Kidney tubule cell (primary cell): ENCODE results near the gene BMP6.

Source experiments
- DNase-seq: peaks from one replicate; pipeline ENCODE4 v3.0.0-alpha.2; 2018; ENCODE audit warnings: low spot score

BMP6 gene

DNA sequence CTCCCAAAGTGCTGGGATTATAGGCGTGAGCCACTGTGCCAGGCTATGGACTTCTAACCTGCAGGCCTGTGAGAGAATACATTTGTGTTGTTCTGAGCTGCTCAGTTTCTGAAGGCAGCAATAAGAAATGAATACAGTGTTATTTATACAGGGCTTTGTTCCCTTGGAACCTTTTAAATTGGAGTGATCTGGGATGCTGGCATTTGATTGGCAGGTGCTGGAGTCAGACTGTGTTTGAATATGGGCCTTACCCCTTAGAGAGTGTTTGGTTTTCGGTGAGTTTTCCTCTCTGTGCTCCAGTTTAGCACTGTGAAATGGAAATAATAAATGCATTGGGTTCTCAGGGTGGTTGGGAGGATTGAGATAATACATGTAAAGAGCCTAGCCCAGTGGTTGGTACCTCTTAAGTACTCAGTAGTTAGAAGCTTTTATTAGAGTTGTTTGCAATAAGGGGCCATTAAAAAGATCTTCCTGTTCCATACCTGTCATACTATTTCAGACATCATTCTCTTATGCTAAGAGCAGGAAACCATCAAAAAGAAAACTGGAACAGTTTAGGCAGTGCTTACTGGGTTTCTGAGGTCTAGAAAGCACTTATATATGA is 22.1 kb downstream of the BMP6 start:
- no peak for DNase-seq

DNA sequence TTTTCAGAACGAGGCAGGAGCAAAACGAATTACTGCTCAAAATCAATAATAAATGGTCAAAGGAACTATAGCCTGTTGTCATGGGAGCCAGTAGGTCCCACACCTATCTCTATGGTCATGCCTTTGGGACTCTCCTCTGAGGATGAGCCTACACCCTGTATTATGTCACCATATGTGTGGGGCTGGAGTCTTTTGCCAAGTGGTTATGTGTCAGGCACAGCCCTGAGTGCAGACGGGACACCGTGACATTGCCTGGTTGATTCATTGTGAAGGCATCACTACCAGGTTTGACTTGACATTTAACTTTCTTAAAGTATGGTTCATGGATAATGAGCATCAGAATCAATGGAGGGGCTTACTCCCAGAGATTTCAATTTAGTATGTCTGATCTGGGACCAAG is 23.6 kb downstream of the BMP6 start:
- DNase-seq, result no peak

DNA sequence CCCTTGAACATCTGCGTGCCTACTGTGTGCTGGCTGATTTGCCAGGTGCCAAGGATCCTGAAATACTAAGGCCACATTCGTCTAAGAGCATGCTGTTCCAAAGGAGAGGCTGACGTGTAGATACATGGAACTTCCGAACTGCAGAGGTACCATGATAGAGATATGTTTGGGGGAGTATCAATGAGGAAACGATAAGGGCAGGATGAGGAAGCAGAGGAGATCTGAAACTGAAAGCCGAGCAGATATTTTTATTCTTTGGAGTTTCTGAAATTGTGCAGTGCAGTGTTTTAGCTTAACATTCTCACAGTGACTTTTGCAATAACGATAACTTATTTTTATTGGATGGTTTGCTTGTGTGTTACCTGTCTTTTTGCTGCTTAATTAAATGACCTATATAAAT is 24.3 kb downstream of the BMP6 start:
- no peak for DNase-seq

GRCh38 chr6:7758456-7758855 is 32.6 kb downstream of the BMP6 start:
- DNase-seq, result peak; percentile 91

- DNase-seq, result no peak
These were observed 33.4 kb downstream of the BMP6 start for GRCh38 chr6:7759320-7759719.

DNA sequence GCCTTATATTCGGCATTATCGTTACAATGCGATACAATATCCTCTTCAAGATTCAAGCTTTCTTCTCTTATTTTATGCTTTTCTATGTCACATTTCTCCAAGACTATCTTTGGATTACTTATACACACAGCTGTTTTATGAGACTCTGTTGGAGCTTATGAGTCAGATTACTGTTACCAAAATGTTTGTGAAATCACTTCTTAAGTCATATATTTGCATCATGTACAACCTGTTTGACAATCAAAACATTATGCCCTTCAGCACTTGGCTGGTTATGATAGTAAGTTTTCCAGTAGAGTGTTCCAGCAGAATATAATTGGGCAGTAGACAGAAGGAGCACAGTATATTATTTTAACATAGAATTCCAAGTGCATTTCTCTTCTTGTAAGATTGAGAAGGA is 35.2 kb downstream of the BMP6 start:
- DNase-seq, result no peak

- no peak for DNase-seq
These were observed 36.9 kb downstream of the BMP6 start for GRCh38 chr6:7762760-7763159.

GRCh38 chr6:7763881-7764280 is 38.0 kb downstream of the BMP6 start:
- no peak for DNase-seq

GRCh38 chr6:7765575-7766325 is 39.9 kb downstream of the BMP6 start:
- no peak for DNase-seq

DNA sequence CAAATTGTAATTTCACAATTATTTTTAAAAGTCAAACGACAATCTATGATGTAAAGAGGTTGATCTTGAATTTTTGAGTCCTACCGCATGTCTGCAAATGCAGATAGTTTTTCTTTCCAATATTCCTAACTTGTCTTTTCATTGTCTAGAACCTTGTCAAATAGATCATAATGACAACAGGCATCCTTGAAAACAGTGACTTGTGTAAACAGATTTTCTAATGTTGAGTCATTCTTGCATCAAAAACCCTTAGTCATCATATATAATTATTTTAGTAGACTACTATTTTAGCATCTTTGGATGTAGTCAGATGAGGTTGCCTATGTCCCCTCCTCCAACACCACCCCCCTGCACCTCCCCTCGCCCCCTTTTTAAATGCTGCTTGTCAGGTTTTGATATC is 43.8 kb downstream of the BMP6 start:
- peak; percentile 10 for DNase-seq

DNA sequence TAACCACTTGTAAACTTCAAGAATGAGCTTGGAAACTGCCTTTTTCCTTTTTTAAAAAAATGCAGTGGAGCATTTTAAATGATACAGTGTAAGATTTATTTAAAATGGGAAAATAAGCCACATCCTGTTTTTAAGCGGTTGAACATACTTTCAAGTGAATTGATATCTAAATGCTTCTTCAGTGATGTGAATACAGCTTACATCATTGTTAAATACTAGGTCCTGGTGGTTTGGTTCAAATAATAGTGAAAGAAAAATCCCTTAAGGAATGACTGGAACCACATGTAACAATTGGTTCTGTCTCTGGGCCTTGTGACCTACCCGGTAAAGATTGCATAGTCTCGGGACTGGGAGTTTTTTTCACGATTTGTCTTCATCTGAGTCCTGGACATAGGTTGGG is 44.2 kb downstream of the BMP6 start:
- DNase-seq, result no peak

DNA sequence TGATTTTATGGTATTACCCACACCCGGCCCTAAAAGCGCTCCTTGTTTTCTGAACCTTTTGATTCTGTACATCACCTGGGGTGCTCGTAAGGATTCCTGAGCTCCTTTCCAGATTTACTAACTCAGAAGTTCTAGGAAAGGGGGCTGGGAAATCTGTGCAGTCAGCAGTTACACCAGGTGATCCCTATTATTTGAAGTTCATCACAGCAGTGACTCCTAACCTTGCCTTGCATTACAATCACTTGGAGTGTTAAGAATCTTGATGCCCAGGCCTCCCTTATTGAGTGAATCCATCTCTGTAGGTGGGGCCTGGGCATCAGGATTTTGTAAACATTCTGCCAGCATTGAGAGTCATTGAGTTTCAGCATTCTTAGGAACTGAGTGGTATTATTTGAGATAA is 44.7 kb downstream of the BMP6 start:
- no peak for DNase-seq

- no peak for DNase-seq
These were observed 47.4 kb downstream of the BMP6 start for GRCh38 chr6:7773322-7773721.

DNA sequence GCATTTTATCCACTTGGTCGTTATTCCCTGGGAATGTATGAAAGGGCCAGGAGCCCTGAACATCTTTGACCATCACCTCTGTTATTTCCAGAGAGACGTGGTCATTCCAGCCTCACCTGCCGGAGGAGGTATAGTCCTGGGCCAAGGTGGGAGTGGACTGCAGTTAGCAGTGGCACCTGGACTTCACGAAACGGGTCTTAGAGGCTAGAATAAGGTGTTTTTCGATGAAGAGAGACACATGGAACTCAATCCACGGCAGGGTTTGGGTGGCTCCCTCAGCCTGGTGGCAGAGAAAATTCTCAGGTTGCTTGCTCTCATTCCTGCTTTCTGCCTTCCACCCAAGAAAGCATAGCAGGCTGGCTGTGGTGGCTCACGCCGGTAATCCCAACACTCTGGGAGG is 48.0 kb downstream of the BMP6 start:
- DNase-seq, result no peak

DNA sequence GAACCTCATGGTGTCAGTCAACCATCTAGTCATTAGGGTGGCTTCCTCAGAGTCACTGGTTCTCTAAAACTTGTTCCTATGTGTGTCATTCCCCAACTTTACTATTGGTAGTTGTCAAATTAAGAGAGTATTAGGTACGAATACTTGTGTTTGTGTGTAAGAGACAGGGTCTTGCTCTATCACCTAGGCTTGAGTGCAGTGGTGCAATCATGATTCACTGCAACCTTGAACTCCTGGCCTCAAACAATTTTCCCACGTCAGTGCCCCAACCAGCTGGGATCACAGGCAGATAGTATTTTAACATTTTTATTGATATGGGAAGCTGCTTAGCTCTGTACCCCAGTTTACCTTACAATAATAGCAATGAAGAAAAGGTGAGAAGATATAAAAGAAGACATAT is 50.6 kb downstream of the BMP6 start:
- DNase-seq, result no peak

GRCh38 chr6:7777074-7777473 is 51.2 kb downstream of the BMP6 start:
- no peak for DNase-seq

DNA sequence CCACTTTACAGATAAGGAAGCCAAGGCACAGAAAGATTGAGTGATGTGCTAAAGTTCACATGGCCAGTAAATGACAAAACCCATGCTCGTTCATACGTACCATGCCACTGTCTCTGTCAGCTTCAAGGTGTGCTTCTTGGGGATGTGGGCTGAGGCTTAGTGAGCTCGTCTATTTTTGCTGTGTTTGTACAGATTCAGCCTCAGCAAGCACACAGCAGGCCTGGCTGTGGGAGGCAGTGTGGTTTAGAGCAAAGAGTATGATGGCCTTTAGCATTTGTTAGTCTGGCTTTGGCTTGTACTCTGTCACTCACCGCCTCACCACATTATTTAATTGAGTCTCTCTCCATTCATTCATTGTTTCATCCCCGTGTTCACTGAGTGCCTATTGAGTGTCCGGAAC is 55.3 kb downstream of the BMP6 start:
- DNase-seq, result no peak

DNA sequence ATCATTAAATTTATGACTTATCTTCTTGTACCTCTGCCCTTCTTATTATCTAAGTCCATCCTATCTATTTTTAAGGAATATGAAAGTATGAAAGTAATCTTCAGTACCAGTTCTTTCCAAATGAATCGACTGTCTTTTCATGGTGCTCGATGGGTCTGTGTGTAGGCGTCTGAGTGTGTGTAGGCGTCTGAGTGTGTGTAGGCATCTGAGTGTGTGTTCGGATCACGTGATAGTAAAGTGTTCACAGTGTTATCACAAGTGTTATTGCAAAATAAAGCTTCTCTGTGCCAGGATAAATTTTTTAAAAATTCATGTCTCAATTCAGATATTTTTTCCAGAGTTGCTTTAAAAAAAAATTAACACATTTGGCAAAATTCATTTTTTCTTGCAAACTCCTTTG is 58.3 kb downstream of the BMP6 start:
- no peak for DNase-seq

DNA sequence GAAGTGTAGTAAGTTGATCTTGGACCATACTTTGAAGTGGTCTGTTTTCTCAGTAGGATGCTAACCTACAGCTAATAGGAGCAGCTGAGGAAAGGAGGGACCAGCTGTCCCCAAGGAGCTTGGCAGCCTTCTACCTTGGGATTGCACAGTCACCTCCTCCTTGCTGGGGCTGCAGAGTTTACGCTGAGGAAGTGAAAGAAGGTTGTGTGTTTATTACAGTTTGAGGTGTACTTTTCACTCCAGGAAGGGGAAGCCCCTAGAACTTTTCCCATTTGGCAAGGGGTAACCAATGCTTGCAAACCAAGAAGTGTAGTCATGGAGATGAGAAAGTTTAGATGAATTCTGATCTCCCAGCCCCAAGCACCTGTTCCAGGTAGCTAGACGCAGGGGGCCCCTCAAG is 58.8 kb downstream of the BMP6 start:
- no peak for DNase-seq

GRCh38 chr6:7785243-7786035 is 59.5 kb downstream of the BMP6 start:
- DNase-seq, result no peak

DNA sequence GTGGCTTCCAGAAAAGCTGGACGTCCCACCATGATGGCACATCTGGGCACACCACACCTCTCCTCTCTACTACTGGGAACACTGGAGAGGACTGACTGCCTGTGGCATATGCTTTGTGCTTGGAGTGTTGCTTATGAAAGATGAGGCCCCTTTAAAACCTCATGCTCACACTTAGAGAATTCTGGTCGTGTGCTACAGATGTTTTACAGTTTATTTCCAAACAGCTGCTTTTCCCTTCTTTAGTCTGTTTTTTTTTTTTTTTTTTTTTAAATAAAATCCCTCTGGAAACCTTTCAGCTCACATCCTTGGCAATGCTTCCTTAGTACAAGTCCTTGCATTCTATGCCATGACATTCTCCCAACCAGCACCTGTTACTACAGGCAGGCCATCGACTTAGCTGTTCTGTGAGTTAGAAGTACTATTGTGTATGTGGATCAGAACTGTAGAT is 60.3 kb downstream of the BMP6 start:
- no peak for DNase-seq

DNA sequence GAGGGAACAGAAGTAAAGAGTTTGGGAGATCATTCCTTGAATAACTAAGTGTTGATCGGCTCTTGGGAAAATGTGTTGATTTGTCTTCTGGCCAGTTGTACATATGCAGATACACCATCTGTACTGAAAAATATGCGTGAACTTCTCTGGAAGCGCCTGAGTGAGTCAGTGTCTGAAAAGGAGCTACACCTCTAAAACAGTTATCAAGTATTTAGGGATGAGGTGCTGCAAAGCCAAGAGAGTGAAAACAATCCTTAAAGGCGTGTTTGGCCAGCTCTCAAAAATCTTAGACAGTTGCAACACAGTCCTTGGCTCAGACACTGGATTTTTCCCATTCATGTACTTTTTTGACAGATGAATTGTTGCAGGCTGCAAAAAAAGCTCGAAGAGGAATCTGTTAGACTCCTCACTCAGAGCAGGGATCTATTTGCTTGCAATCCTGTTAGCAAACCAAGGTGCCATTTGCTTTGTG is 61.3 kb downstream of the BMP6 start:
- no peak for DNase-seq

DNA sequence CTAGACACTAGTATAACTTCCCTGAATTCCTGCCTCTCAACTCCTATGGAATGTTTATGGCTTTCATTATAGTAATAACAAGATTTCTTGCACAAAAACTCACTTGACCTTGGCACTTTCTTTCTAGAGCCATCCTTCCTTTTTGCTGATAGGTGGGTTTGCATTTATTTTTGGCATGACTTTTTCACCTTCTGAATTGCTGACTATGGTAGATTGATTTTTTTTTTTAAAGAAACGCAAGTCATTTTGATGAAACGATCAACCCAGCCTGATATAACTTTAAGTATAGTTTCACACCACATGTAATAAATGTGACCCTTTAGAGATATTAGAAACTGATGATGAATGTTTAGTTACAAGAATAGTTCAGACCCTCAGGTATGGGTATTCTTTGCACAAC is 61.8 kb downstream of the BMP6 start:
- no peak for DNase-seq
